ENCODE results near the gene VIM. TPM values are rescaled to one million over a fixed set of nuclear protein-coding genes. Genes with fewer than 3 reads are reported as not detected.
A peak's percentile ranks its signal among the peaks of the same experiment; 100 is the strongest.

Gene VIM
- total and polyA plus RNA-seq, 10 of the 15 experiments (the other 5 are each of a cell fraction or from before 2014, with no cell fraction given) = 44.2 to 287 (median 188) TPM

DNA sequence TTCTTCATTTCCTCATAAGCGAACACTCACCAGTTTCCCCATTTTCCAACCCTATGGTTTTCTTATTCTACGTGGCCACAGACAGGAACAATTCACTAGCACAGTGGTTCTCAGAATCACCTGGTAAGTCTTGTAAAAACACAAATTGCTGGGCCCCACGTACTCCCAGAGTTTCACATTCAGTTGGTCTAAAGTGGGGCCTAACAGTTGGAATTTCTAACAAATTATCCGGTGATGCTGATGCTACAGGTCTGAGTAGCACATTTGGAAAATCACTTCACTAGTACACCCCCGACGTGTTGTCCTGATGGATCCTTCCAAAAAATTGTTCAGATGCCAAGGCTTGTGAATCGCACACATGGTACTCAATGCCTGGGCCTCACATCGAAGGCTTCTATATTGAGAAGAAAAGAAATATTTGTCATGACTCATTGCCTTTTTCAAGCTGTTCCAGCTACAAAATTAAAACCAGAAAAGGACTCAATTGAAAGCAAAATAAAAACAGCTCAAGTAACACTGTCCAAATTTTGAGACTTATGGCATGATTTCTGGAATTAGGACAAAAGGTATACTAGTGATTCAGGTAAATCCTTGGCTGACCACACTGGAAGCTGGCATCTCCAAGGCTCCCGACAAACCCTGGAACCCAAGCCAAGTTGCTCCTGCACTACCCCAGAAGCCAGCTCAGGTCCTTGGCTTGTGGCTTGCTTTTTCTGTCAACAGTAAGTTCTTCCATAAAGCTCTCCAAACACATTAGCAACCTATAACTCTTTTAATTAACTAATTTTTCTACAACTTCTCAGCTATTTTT is 12.9 kb upstream of the VIM start:
- no peak overlapping the region for H2AFZ ChIP-seq (ENCODE audit: control insufficient read depth, low read depth, low read length)
- H3K9ac ChIP-seq (ENCODE audit: control insufficient read depth, insufficient read depth, low read length) = no peak overlapping the region
- H3K9me3 ChIP-seq (replicated peaks; ENCODE audit: control insufficient read depth, insufficient read depth, low read length) = no peaks in the 10 kb centered on the region
- ATAC-seq (no peak), FAIRE-seq (peak; percentile 13), DNase-seq (ENCODE audit: low read depth, low spot score) (no peak)
- 86% methylated on average over 9 of the region's 9 CpGs for WGBS (ENCODE audit: insufficient coverage, insufficient replicate concordance, low lambda C conversion rate, missing lambda C conversion rate)
- H4K20me1 ChIP-seq (ENCODE audit: control insufficient read depth, insufficient read depth) = no peaks in the 10 kb centered on the region
- H3K4me2 ChIP-seq (ENCODE audit: control insufficient read depth, insufficient read depth) = no peak overlapping the region
- RAD21 ChIA-PET (ENCODE audit: unreplicated experiment) = interaction anchor here (1.0 to 1.8 kb wide), 2 partner anchors 9 to 15 kb away, joined by 3 to 6 read pairs; no protein-coding TSS in a partner anchor
- no peaks in the 10 kb centered on the region for H3K79me2 ChIP-seq (ENCODE audit: control insufficient read depth, insufficient read depth, low read length)
- POLR2A ChIA-PET = interaction anchor here (2.4 kb wide), 1 partner anchor 15 kb away, joined by 12 read pairs; no protein-coding TSS in a partner anchor
- CTCF ChIA-PET = interaction anchor here (1.2 to 1.6 kb wide), 2 partner anchors 14 to 42 kb away, joined by 3 read pairs; no protein-coding TSS in a partner anchor
- BruUV-seq (replicated peaks) = no TSS peak
- TF ChIP-seq ZBED1 (IDR thresholded peaks at IDR 0.05; ENCODE audit: borderline replicate concordance) = no peak
- no peak for TF ChIP-seq IKZF1 (conservative IDR thresholded peaks at IDR 0.05)
- TF ChIP-seq RAD51 (IDR thresholded peaks at IDR 0.05) = no peak
- peaks cover 14% of the 10 kb centered on the region for H3K4me1 ChIP-seq (ENCODE audit: control insufficient read depth, insufficient read depth, low read length)
- H3K36me3 ChIP-seq (ENCODE audit: control insufficient read depth in 2 of 2, insufficient read depth in 2 of 2, low read length in 1 of 2) = no peaks in the 10 kb centered on the region
- no peak overlapping the region for H3K27ac ChIP-seq (ENCODE audit: control insufficient read depth, insufficient read depth)
- no peak overlapping the region for H3K4me3 ChIP-seq
- SMC1A ChIA-PET (ENCODE audit: uncharacterized antibody, unreplicated experiment) = interaction anchor here (1.1 to 1.8 kb wide), 6 partner anchors 9 to 17 kb away, joined by 3 to 5 read pairs (median 3); partner anchors contain the start of genes TRDMT1 and VIM
- H3K27me3 ChIP-seq (replicated peaks in 1 of 2; ENCODE audit: control insufficient read depth in 2 of 2, insufficient read depth in 2 of 2, low read length in 1 of 2) = no peaks in the 10 kb centered on the region
- in situ Hi-C loops (cut with MboI) = loop anchor here (25.0 kb wide), 1 partner anchor 1447 kb away; the partner anchor contains the start of genes ARL5B and NSUN6
- intact Hi-C loops (cut with micrococcal nuclease; ENCODE audit: unreplicated experiment) = no loop called here

DNA sequence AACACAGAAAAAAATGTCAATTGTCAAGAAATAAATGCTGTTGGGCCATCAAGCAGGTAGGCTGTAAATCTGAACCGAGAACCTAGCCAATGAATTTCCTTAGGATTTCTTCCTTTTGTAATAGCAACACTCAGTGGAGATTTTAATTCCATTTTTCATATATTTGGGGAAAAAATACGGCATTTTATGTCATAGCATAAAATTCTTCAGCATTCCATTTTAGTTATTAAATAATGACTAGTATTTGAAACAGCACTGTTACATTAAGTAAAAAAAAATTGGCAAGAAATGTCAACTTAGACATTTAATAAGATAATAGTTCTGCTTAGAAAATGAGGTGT is 12.3 kb upstream of the VIM start:
- Histone ChIP-seq H2AFZ (ENCODE audit: control insufficient read depth, low read depth, low read length) (no peak overlapping the region), H3K9me3 (replicated peaks; ENCODE audit: control insufficient read depth, insufficient read depth, low read length) (no peaks in the 10 kb centered on the region), H4K20me1 (ENCODE audit: control insufficient read depth, insufficient read depth) (no peaks in the 10 kb centered on the region), H3K79me2 (ENCODE audit: control insufficient read depth, insufficient read depth, low read length) (no peaks in the 10 kb centered on the region), H3K4me1 (ENCODE audit: control insufficient read depth, insufficient read depth, low read length) (peaks cover 14% of the 10 kb centered on the region), H3K27ac (ENCODE audit: control insufficient read depth, insufficient read depth) (no peak overlapping the region), H3K9ac (ENCODE audit: control insufficient read depth, insufficient read depth, low read length) (no peak overlapping the region), H3K4me2 (ENCODE audit: control insufficient read depth, insufficient read depth) (0 out of 2 replicates have a peak overlapping the region, but pooled peaks have one; percentile 7), H3K4me3 (no peak overlapping the region), H3K36me3 (ENCODE audit: control insufficient read depth in 2 of 2, insufficient read depth in 2 of 2, low read length in 1 of 2) (no peaks in the 10 kb centered on the region), H3K27me3 (replicated peaks in 1 of 2; ENCODE audit: control insufficient read depth in 2 of 2, insufficient read depth in 2 of 2, low read length in 1 of 2) (no peaks in the 10 kb centered on the region)
- ChIA-PET RAD21 (ENCODE audit: unreplicated experiment) (interaction anchor here (1.0 to 1.8 kb wide), 2 partner anchors 10 to 14 kb away, joined by 3 to 6 read pairs; no protein-coding TSS in a partner anchor), CTCF (interaction anchor here (1.2 to 1.6 kb wide), 2 partner anchors 14 to 41 kb away, joined by 3 read pairs; no protein-coding TSS in a partner anchor), POLR2A (interaction anchor here (2.4 kb wide), 1 partner anchor 14 kb away, joined by 12 read pairs; no protein-coding TSS in a partner anchor), SMC1A (ENCODE audit: uncharacterized antibody, unreplicated experiment) (interaction anchor here (1.1 to 1.8 kb wide), 6 partner anchors 10 to 17 kb away, joined by 3 to 5 read pairs (median 3); partner anchors contain the start of genes TRDMT1 and VIM)
- no TSS peak for BruUV-seq (replicated peaks)
- whole genome bisulfite sequencing (ENCODE audit: insufficient coverage, insufficient replicate concordance, low lambda C conversion rate, missing lambda C conversion rate) = 72% methylated on average over 2 of the region's 2 CpGs
- no peak for DNase-seq (ENCODE audit: low read depth, low spot score)
- in situ Hi-C loops (cut with MboI) (loop anchor here (25.0 kb wide), 1 partner anchor 1447 kb away; the partner anchor contains the start of genes ARL5B and NSUN6), intact Hi-C loops (cut with micrococcal nuclease; ENCODE audit: unreplicated experiment) (loop anchor here (1.0 kb wide), 1 partner anchor 12 kb away; no protein-coding TSS in a partner anchor)
- no peak for ATAC-seq
- FAIRE-seq = no peak
- TF ChIP-seq EP300 (IDR thresholded peaks at IDR 0.05; ENCODE audit: borderline replicate concordance in 1 of 2, control insufficient read depth in 1 of 2, low read depth in 2 of 2, low read length in 2 of 2) (no peak), NRF1 (conservative IDR thresholded peaks at IDR 0.05; ENCODE audit: low read depth, low read length) (no peak)
- TF ChIP-seq, protein P1, sequence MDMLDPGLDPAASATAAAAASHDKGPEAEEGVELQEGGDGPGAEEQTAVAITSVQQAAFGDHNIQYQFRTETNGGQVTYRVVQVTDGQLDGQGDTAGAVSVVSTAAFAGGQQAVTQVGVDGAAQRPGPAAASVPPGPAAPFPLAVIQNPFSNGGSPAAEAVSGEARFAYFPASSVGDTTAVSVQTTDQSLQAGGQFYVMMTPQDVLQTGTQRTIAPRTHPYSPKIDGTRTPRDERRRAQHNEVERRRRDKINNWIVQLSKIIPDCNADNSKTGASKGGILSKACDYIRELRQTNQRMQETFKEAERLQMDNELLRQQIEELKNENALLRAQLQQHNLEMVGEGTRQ (IDR thresholded peaks at IDR 0.05; ENCODE audit: borderline replicate concordance, low read depth, low read length) = no peak
- TF ChIP-seq, protein P2, sequence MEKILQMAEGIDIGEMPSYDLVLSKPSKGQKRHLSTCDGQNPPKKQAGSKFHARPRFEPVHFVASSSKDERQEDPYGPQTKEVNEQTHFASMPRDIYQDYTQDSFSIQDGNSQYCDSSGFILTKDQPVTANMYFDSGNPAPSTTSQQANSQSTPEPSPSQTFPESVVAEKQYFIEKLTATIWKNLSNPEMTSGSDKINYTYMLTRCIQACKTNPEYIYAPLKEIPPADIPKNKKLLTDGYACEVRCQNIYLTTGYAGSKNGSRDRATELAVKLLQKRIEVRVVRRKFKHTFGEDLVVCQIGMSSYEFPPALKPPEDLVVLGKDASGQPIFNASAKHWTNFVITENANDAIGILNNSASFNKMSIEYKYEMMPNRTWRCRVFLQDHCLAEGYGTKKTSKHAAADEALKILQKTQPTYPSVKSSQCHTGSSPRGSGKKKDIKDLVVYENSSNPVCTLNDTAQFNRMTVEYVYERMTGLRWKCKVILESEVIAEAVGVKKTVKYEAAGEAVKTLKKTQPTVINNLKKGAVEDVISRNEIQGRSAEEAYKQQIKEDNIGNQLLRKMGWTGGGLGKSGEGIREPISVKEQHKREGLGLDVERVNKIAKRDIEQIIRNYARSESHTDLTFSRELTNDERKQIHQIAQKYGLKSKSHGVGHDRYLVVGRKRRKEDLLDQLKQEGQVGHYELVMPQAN (conservative IDR thresholded peaks at IDR 0.05) = no peak
